Left ventricle myocardium inferior (tissue), 1 donor: ENCODE data around the gene DHRS3. TPM values are rescaled to one million over a fixed set of nuclear protein-coding genes. Genes with fewer than 3 reads are reported as not detected.
"Not testable (repeated sequence)": the region's sequence is repeated elsewhere in the genome, so short reads cannot be mapped to it uniquely, and the experiment has no call there.

Experiments used
- DNase-seq: peaks from one replicate; pipeline ENCODE4 v3.0.0-alpha.2; 2020
- H3K27ac ChIP-seq: fragments of 200-600 bp; replicated peaks from 2 replicates; pipeline ENCODE4 v1.8.0; 2021
- H3K27me3 ChIP-seq: fragments of 200-600 bp; 2 replicates; pipeline ENCODE4 v1.8.0; 2021; ENCODE audit warnings: low read depth
- H3K36me3 ChIP-seq: fragments of 200-600 bp; 2 replicates; pipeline ENCODE4 v1.8.0; 2021
- H3K4me1 ChIP-seq: fragments of 200-600 bp; 2 replicates; pipeline ENCODE4 v1.8.0; 2021
- H3K4me3 ChIP-seq: fragments of 200-600 bp; 2 replicates; pipeline ENCODE4 v1.8.0; 2021; ENCODE audit warnings: mild to moderate bottlenecking, moderate library complexity
- H3K9me3 ChIP-seq: fragments of 200-600 bp; replicated peaks from 2 replicates; pipeline ENCODE4 v1.8.0; 2021
- CTCF ChIP-seq: fragments of 200-600 bp; IDR thresholded peaks from 2 replicates; pipeline ENCODE4 v1.8.0; 2021; ENCODE audit warnings: antibody characterized with exemption, mild to moderate bottlenecking, borderline replicate concordance
- intact Hi-C: fragments of 100-400 bp; cut with micrococcal nuclease; formaldehyde crosslinking; loops from one replicate; pipeline ENCODE4 v1.11.0; 2022
- total RNA-seq: library from RNA; stranded (reverse); fragmentation: NEBNext Ultra II Directional; extraction: Animal tissue kit (Norgen Biotek cat#: 25700); gene quantifications from one replicate; pipeline ENCODE4 v1.2.1, GENCODE V29; 2021
- donor health status: DM: no; HTN: yes; CAD: no; lungs with severe emphysema.

The DHRS3 gene
- total RNA-seq, 1 donor from 2014 or later, result 89.7 TPM

GRCh38 chr1:12658531-12659453, 40.8 kb upstream of the DHRS3 start:
- H3K27ac ChIP-seq, result no peak overlapping the region
- no peaks in the 10 kb centered on the region for H3K27me3 ChIP-seq
- peaks cover 6% of the 10 kb centered on the region for H3K4me1 ChIP-seq
- intact Hi-C loops, result loop anchor here (10.0 kb wide), 1 partner anchor 344 kb away; no protein-coding TSS in a partner anchor
- H3K9me3 ChIP-seq, result peaks cover 13% of the 10 kb centered on the region
- H3K36me3 ChIP-seq, result no peaks in the 10 kb centered on the region
- DNase-seq, result peak; percentile 67
- peak; percentile 95 for TF ChIP-seq CTCF
- H3K4me3 ChIP-seq, result no peak overlapping the region

- not testable (repeated sequence) for H3K36me3 ChIP-seq, H3K27ac ChIP-seq, H3K9me3 ChIP-seq, H3K27me3 ChIP-seq, H3K4me1 ChIP-seq, DNase-seq, H3K4me3 ChIP-seq
- intact Hi-C loops, result loop anchor here (10.0 kb wide), 1 partner anchor 343 kb away; no protein-coding TSS in a partner anchor
These were observed 40.0 kb upstream of the DHRS3 start for GRCh38 chr1:12657885-12658512.

GRCh38 chr1:12657060-12657884, 39.3 kb upstream of the DHRS3 start:
- H3K36me3 ChIP-seq, result no peaks in the 10 kb centered on the region
- DNase-seq, result no peak
- H3K4me1 ChIP-seq, result peaks cover 6% of the 10 kb centered on the region
- no peaks in the 10 kb centered on the region for H3K27me3 ChIP-seq
- intact Hi-C loops, result loop anchor here (10.0 kb wide), 1 partner anchor 342 kb away; no protein-coding TSS in a partner anchor
- H3K4me3 ChIP-seq, result no peak overlapping the region
- no peak for TF ChIP-seq CTCF
- no peak overlapping the region for H3K27ac ChIP-seq
- no peaks in the 10 kb centered on the region for H3K9me3 ChIP-seq

GRCh38 chr1:12656575-12656974, 38.6 kb upstream of the DHRS3 start:
- intact Hi-C loops, result loop anchor here (10.0 kb wide), 1 partner anchor 342 kb away; no protein-coding TSS in a partner anchor
- H3K9me3 ChIP-seq, result no peaks in the 10 kb centered on the region
- H3K4me1 ChIP-seq, result peaks cover 6% of the 10 kb centered on the region
- no peak overlapping the region for H3K27ac ChIP-seq
- no peak for DNase-seq
- H3K36me3 ChIP-seq, result no peaks in the 10 kb centered on the region
- no peaks in the 10 kb centered on the region for H3K27me3 ChIP-seq
- no peak overlapping the region for H3K4me3 ChIP-seq
- no peak for TF ChIP-seq CTCF

- no peak overlapping the region for H3K27ac ChIP-seq
- no peak for TF ChIP-seq CTCF
- H3K4me3 ChIP-seq, result no peak overlapping the region
- DNase-seq, result no peak
- H3K36me3 ChIP-seq, result no peaks in the 10 kb centered on the region
- no peaks in the 10 kb centered on the region for H3K27me3 ChIP-seq
- no peaks in the 10 kb centered on the region for H3K9me3 ChIP-seq
- peaks cover 6% of the 10 kb centered on the region for H3K4me1 ChIP-seq
- intact Hi-C loops, result loop anchor here (10.0 kb wide), 1 partner anchor 340 kb away; no protein-coding TSS in a partner anchor
These were observed 36.6 kb upstream of the DHRS3 start for GRCh38 chr1:12654657-12655056.
